ENCODE measurements around the gene TMEM178B. TPM values are rescaled to one million over a fixed set of nuclear protein-coding genes. Genes with fewer than 3 reads are reported as not detected.

TMEM178B gene
- polyA plus RNA-seq, 1 donor from 2014 or later: 40.7 TPM

DNA sequence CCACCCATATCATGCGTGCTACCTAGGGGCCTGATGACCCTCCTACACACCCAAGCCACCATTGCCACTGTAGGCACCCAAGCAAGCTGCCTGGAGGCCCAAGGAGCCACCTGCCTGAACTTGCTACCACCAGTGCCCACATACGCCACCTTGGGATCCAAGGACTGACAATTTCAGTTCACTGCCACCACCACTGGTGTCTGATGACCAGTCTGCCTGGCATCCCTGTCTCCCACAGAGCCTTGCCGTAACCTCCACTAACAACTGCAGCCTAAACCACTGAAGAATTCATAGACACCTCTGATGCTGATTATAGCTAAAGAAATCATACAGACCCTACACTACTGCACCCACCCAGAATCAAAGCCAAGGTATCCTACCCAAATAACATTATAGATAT lies 58.8 kb downstream of the TMEM178B start:
- no peak overlapping the region for H3K9ac ChIP-seq (ENCODE audit: low read length)
- no peak overlapping the region for H3K4me2 ChIP-seq (ENCODE audit: low read length)
- H3K9me2 ChIP-seq (ENCODE audit: insufficient read depth, low read length): no peaks in the 10 kb centered on the region
- H3K4me3 ChIP-seq (ENCODE audit: low read length): no peak overlapping the region
- H3F3A ChIP-seq (ENCODE audit: insufficient read depth, low read length, poor library complexity, severe bottlenecking): no peaks in the 10 kb centered on the region
- H3K79me2 ChIP-seq (replicated peaks; ENCODE audit: insufficient read depth, low read length): peaks cover 25% of the 10 kb centered on the region
- no peaks in the 10 kb centered on the region for H4K20me1 ChIP-seq (ENCODE audit: insufficient read depth)
- TF ChIP-seq POLR2AphosphoS5 (IDR thresholded peaks at IDR 0.05) (no peak), RAD21 (conservative IDR thresholded peaks at IDR 0.05) (no peak), TAF1 (IDR thresholded peaks at IDR 0.05; ENCODE audit: low read depth) (no peak)
- TF ChIP-seq, protein P1, sequence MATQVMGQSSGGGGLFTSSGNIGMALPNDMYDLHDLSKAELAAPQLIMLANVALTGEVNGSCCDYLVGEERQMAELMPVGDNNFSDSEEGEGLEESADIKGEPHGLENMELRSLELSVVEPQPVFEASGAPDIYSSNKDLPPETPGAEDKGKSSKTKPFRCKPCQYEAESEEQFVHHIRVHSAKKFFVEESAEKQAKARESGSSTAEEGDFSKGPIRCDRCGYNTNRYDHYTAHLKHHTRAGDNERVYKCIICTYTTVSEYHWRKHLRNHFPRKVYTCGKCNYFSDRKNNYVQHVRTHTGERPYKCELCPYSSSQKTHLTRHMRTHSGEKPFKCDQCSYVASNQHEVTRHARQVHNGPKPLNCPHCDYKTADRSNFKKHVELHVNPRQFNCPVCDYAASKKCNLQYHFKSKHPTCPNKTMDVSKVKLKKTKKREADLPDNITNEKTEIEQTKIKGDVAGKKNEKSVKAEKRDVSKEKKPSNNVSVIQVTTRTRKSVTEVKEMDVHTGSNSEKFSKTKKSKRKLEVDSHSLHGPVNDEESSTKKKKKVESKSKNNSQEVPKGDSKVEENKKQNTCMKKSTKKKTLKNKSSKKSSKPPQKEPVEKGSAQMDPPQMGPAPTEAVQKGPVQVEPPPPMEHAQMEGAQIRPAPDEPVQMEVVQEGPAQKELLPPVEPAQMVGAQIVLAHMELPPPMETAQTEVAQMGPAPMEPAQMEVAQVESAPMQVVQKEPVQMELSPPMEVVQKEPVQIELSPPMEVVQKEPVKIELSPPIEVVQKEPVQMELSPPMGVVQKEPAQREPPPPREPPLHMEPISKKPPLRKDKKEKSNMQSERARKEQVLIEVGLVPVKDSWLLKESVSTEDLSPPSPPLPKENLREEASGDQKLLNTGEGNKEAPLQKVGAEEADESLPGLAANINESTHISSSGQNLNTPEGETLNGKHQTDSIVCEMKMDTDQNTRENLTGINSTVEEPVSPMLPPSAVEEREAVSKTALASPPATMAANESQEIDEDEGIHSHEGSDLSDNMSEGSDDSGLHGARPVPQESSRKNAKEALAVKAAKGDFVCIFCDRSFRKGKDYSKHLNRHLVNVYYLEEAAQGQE (IDR thresholded peaks at IDR 0.05; ENCODE audit: borderline replicate concordance): no peak
- no peak overlapping the region for H2AFZ ChIP-seq (ENCODE audit: low read depth, low read length)
- H3K9me3 ChIP-seq (ENCODE audit: low read length): no peaks in the 10 kb centered on the region
- no peak overlapping the region for H3K27ac ChIP-seq (ENCODE audit: low read length)
- no peaks in the 10 kb centered on the region for H3K27me3 ChIP-seq (ENCODE audit: insufficient read depth, low read depth, low read length)
- no peaks in the 10 kb centered on the region for H3K36me3 ChIP-seq (ENCODE audit: insufficient read depth, low read length)

- Histone ChIP-seq H4K20me1 (ENCODE audit: insufficient read depth) (no peaks in the 10 kb centered on the region), H3K79me2 (replicated peaks; ENCODE audit: insufficient read depth, low read length) (peaks cover 16% of the 10 kb centered on the region), H3K9me3 (ENCODE audit: low read length) (no peaks in the 10 kb centered on the region), H2AFZ (ENCODE audit: low read depth, low read length) (no peak overlapping the region), H3K27ac (ENCODE audit: low read length) (no peak overlapping the region), H3K36me3 (ENCODE audit: insufficient read depth, low read length) (no peaks in the 10 kb centered on the region), H3F3A (ENCODE audit: insufficient read depth, low read length, poor library complexity, severe bottlenecking) (no peaks in the 10 kb centered on the region), H3K4me3 (ENCODE audit: low read length) (no peak overlapping the region), H3K27me3 (ENCODE audit: insufficient read depth, low read depth, low read length) (no peaks in the 10 kb centered on the region), H3K4me2 (ENCODE audit: low read length) (no peak overlapping the region), H3K9ac (ENCODE audit: low read length) (no peak overlapping the region), H3K9me2 (ENCODE audit: insufficient read depth, low read length) (no peaks in the 10 kb centered on the region)
- TF ChIP-seq, protein P1 (IDR thresholded peaks at IDR 0.05; ENCODE audit: borderline replicate concordance): no peak
- TF ChIP-seq SMC3 (conservative IDR thresholded peaks at IDR 0.05; ENCODE audit: poor library complexity) (no peak), POLR2AphosphoS5 (IDR thresholded peaks at IDR 0.05) (no peak), RAD21 (conservative IDR thresholded peaks at IDR 0.05) (no peak), EP300 (conservative IDR thresholded peaks at IDR 0.05; ENCODE audit: poor library complexity, severe bottlenecking) (no peak), TAF1 (IDR thresholded peaks at IDR 0.05; ENCODE audit: low read depth) (no peak), MXI1 (conservative IDR thresholded peaks at IDR 0.05; ENCODE audit: poor library complexity, severe bottlenecking) (no peak), EZH2 (IDR thresholded peaks at IDR 0.05; ENCODE audit: borderline replicate concordance, insufficient read depth, low read length, poor library complexity, severe bottlenecking) (no peak)
- TF ChIP-seq, protein P2, sequence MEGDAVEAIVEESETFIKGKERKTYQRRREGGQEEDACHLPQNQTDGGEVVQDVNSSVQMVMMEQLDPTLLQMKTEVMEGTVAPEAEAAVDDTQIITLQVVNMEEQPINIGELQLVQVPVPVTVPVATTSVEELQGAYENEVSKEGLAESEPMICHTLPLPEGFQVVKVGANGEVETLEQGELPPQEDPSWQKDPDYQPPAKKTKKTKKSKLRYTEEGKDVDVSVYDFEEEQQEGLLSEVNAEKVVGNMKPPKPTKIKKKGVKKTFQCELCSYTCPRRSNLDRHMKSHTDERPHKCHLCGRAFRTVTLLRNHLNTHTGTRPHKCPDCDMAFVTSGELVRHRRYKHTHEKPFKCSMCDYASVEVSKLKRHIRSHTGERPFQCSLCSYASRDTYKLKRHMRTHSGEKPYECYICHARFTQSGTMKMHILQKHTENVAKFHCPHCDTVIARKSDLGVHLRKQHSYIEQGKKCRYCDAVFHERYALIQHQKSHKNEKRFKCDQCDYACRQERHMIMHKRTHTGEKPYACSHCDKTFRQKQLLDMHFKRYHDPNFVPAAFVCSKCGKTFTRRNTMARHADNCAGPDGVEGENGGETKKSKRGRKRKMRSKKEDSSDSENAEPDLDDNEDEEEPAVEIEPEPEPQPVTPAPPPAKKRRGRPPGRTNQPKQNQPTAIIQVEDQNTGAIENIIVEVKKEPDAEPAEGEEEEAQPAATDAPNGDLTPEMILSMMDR (IDR thresholded peaks at IDR 0.05; ENCODE audit: poor library complexity, severe bottlenecking): no peak
Measured at GRCh38 chr7:141133646-141134045, 59.8 kb downstream of the TMEM178B start.

Data from neural cell (in vitro differentiated cells).